Neutrophil (primary cell): ENCODE data around the gene CALML3.

ENCODE experiments used
- H3K27ac ChIP-seq: fragments of 200-600 bp; sonication (generic); 2 replicates; pipeline ENCODE4 v1.5.1; 2016; ENCODE audit warnings: mild to moderate bottlenecking, moderate library complexity
- H3K27me3 ChIP-seq: fragments of 200-600 bp; sonication (generic); 2 replicates; pipeline ENCODE4 v1.6.0; 2016; ENCODE audit warnings: mild to moderate bottlenecking
- H3K36me3 ChIP-seq: fragments of 200-600 bp; sonication (generic); 2 replicates; pipeline ENCODE4 v1.5.1; 2017
- H3K4me1 ChIP-seq, 2 experiments: fragments of 200-600 bp in 1 of 2; sonication (generic) in 1 of 2; 1 replicate in 1 of 2; 2 replicates in 1 of 2; pipeline versions ENCODE4 v1.5.1 to v1.6.1; 2013 to 2016; ENCODE audit warnings: low read depth in 1 of 2, low read length in 1 of 2, mild to moderate bottlenecking in 1 of 2, moderate library complexity in 1 of 2; ENCODE audit not compliant: control insufficient read depth in 1 of 2, insufficient read depth in 1 of 2
- H3K4me3 ChIP-seq, 2 experiments: fragments of 200-600 bp in 1 of 2; sonication (generic) in 1 of 2; 1 replicate in 1 of 2; 2 replicates in 1 of 2; pipeline ENCODE4 v1.5.1; 2013 to 2016; ENCODE audit warnings: low read depth in 1 of 2, low read length in 1 of 2, mild to moderate bottlenecking in 1 of 2, moderate library complexity in 1 of 2
- H3K9me3 ChIP-seq: fragments of 200-600 bp; sonication (generic); 2 replicates; pipeline ENCODE4 v1.5.1; 2016
- CTCF ChIP-seq: fragments of 200-600 bp; sonication (generic); IDR thresholded peaks from 2 replicates; pipeline ENCODE4 v1.5.1; 2016; ENCODE audit warnings: antibody characterized with exemption

The CALML3 gene

GRCh38 chr10:5485290-5485689, 39.5 kb upstream of the CALML3 start:
- no peaks in the 10 kb centered on the region for H3K27me3 ChIP-seq
- no peak for TF ChIP-seq CTCF

GRCh38 chr10:5485948-5486852, 38.6 kb upstream of the CALML3 start:
- TF ChIP-seq CTCF: no peak

More at GRCh38 chr10:5485290-5485689, 39.5 kb upstream of the CALML3 start:
- H3K4me3 ChIP-seq: no peak overlapping the region
- H3K36me3 ChIP-seq: no peaks in the 10 kb centered on the region
- no peaks in the 10 kb centered on the region for H3K9me3 ChIP-seq
- H3K27ac ChIP-seq: no peak overlapping the region
- H3K4me1 ChIP-seq: no peaks in the 10 kb centered on the region

GRCh38 chr10:5486853-5487235, 37.9 kb upstream of the CALML3 start:
- no peak overlapping the region for H3K27ac ChIP-seq
- no peak for TF ChIP-seq CTCF

More at GRCh38 chr10:5485948-5486852, 38.6 kb upstream of the CALML3 start:
- no peaks in the 10 kb centered on the region for H3K27me3 ChIP-seq
- H3K36me3 ChIP-seq: no peaks in the 10 kb centered on the region
- no peaks in the 10 kb centered on the region for H3K9me3 ChIP-seq
- no peak overlapping the region for H3K4me3 ChIP-seq
- no peak overlapping the region for H3K27ac ChIP-seq
- no peaks in the 10 kb centered on the region for H3K4me1 ChIP-seq

GRCh38 chr10:5488272-5489161, 36.2 kb upstream of the CALML3 start:
- Histone ChIP-seq H3K27ac (no peak overlapping the region), H3K9me3 (no peaks in the 10 kb centered on the region), H3K4me3 (no peak overlapping the region), H3K36me3 (no peaks in the 10 kb centered on the region), H3K4me1 (no peaks in the 10 kb centered on the region), H3K27me3 (no peaks in the 10 kb centered on the region)
- TF ChIP-seq CTCF: no peak

More at GRCh38 chr10:5486853-5487235, 37.9 kb upstream of the CALML3 start:
- H3K27me3 ChIP-seq: no peaks in the 10 kb centered on the region
- no peak overlapping the region for H3K4me3 ChIP-seq
- H3K36me3 ChIP-seq: no peaks in the 10 kb centered on the region
- H3K4me1 ChIP-seq: no peaks in the 10 kb centered on the region
- no peaks in the 10 kb centered on the region for H3K9me3 ChIP-seq

- H3K27ac ChIP-seq: no peak overlapping the region
- no peak for TF ChIP-seq CTCF
- no peaks in the 10 kb centered on the region for H3K4me1 ChIP-seq
- no peaks in the 10 kb centered on the region for H3K9me3 ChIP-seq
- H3K4me3 ChIP-seq: no peak overlapping the region
- no peaks in the 10 kb centered on the region for H3K36me3 ChIP-seq
- H3K27me3 ChIP-seq: no peaks in the 10 kb centered on the region
These were observed 34.7 kb upstream of the CALML3 start for GRCh38 chr10:5490032-5490431.
